Mononuclear cell (primary cell): Measurements from ENCODE around the gene HSD11B1L. TPM values are rescaled to one million over a fixed set of nuclear protein-coding genes. Genes with fewer than 3 reads are reported as not detected.
"Not testable (repeated sequence)": the region's sequence is repeated elsewhere in the genome, so short reads cannot be mapped to it uniquely, and the experiment has no call there.

Source experiments
- H3K27me3 ChIP-seq: 2 replicates; pipeline ENCODE4 v1.6.0; 2011; ENCODE audit warnings: low read length, control low read depth; ENCODE audit not compliant: insufficient read depth
- H3K4me1 ChIP-seq: 2 replicates; pipeline ENCODE4 v1.5.1; 2011; ENCODE audit warnings: mild to moderate bottlenecking, low read length, control low read depth; ENCODE audit not compliant: insufficient read depth
- H3K4me3 ChIP-seq: 2 replicates; pipeline ENCODE4 v1.5.1; 2011; ENCODE audit warnings: mild to moderate bottlenecking, low read length, moderate library complexity
- H3K9me3 ChIP-seq: 2 replicates; pipeline ENCODE4 v1.5.1; 2011; ENCODE audit warnings: low read depth, mild to moderate bottlenecking, control low read depth, low read length
- total RNA-seq: library from RNA; depleted of rRNA; stranded (reverse); fragments of >200 nt; gene quantifications from one replicate; pipeline ENCODE4 v1.2.3, GENCODE V29; 2012

The HSD11B1L gene
- total RNA-seq, 1 donor = 3.5 TPM

DNA sequence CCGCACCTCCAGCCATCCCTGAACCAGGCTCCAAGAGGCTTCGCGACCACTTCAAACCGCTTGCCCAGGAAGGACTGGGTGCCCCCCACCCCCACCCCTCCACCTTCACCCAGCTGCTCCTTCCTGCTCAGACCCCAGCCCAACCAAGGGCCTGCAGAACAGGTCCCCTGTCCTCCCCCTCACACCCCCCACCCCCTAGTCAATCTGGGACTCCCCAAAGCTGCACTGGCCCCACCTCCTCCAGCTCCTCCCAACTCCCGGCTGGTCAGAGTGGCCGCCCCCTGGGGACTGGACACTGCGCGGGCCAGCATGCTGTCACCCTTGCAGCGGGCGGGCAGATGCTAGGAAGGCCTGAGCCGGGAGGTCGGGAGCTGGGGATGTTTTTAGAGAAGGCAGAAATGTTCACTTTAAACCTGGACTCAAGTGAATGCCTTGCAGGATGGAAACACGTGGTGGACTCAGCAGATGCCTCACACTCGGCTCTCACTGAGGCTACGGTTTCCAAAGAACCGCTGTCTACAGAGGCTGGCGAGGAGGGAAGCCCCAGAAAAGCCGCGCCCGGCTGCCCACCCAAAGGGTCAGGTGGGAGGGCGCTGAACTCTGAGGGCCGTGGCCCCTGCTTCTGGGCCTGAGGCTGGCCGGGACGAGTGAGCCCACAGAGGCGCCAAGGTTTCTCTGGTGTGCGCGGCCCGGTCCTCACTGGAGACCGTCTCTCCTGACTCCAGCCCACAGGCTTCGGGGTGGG is 17.2 kb downstream of the HSD11B1L start:
- no peaks in the 10 kb centered on the region for H3K4me1 ChIP-seq
- no peaks in the 10 kb centered on the region for H3K9me3 ChIP-seq
- H3K27me3 ChIP-seq = no peaks in the 10 kb centered on the region
- H3K4me3 ChIP-seq = no peak overlapping the region

- H3K9me3 ChIP-seq = no peaks in the 10 kb centered on the region
- H3K4me1 ChIP-seq = no peaks in the 10 kb centered on the region
- H3K4me3 ChIP-seq = no peak overlapping the region
- no peaks in the 10 kb centered on the region for H3K27me3 ChIP-seq
These were observed 18.0 kb downstream of the HSD11B1L start for GRCh38 chr19:5698635-5699422.

DNA sequence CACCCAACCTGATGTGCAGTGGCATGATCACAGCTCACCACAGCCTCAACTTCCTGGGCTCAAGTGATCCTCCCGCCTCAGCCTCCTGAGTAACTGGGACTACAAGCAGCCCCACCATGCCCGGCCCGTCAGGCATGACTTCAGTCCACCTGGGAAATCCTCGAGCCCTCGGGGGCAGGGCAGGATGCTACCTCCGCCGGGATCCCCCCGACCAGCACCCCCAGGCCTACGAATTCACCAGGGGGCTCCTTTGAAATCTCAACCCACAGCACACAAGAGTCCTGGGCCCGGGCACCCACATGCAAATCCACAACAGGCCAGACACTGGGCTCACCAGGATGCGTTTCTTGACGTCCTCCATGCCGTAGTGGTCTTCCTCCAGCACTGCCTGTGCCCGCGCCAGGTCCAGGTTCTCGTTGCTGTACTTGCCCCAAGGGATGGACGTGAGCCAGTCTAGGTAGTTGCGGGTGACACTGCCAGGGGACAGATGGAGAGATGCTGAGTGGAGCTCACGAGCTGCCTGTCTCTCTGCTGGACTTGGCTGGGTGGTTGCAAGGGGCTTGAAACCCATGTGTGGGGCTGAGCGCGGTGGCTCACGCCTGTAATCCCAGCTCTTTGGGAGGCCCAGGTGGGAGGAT is 19.7 kb downstream of the HSD11B1L start:
- no peaks in the 10 kb centered on the region for H3K4me1 ChIP-seq
- no peaks in the 10 kb centered on the region for H3K27me3 ChIP-seq

GRCh38 chr19:5702053-5702410 is 21.2 kb downstream of the HSD11B1L start:
- H3K4me1 ChIP-seq, H3K27me3 ChIP-seq, H3K9me3 ChIP-seq, H3K4me3 ChIP-seq: not testable (repeated sequence)

More for the DNA sequence above, 19.7 kb downstream of the HSD11B1L start:
- H3K9me3 ChIP-seq = no peaks in the 10 kb centered on the region
- H3K4me3 ChIP-seq = no peak overlapping the region

GRCh38 chr19:5703819-5704818 is 23.3 kb downstream of the HSD11B1L start:
- Histone ChIP-seq H3K4me1 (no peaks in the 10 kb centered on the region), H3K4me3 (no peak overlapping the region), H3K27me3 (no peaks in the 10 kb centered on the region), H3K9me3 (no peaks in the 10 kb centered on the region)

- H3K4me3 ChIP-seq = no peak overlapping the region
- H3K9me3 ChIP-seq = no peaks in the 10 kb centered on the region
- H3K27me3 ChIP-seq = no peaks in the 10 kb centered on the region
- H3K4me1 ChIP-seq = no peaks in the 10 kb centered on the region
These were observed 24.7 kb downstream of the HSD11B1L start for GRCh38 chr19:5705552-5705951.

DNA sequence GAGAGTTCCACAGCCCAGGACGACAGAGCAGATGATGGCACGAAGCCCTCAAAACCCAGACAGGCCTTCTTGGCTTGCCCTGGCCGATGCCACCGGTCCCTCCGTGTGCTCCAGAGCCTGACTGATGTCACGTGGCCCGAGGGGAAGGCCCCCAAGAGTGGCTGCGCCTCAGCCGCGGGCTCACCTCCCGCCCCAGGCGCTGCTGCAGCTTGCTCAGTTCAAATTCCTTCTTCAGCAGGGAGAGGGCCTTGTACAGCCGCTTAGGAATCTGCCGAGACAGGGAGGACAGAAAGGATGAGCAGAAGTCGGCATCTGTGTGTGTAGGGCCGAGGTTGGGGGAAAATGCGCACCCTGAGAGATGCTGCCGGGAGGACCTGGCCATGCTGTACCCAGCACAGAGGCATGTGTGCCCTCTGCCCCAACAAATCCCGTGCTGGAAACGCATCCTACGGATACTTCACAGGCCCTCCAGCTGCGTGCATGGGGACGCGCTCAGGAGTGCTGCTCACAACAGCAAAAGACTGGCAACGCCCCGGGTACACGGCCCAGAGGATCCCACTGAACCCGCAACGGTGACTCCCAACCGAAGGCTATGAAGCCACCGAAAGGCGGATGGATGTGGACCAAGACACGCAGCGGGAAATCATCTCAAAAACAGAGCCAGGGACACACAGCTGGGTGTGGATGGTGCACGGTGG is 26.2 kb downstream of the HSD11B1L start:
- Histone ChIP-seq H3K4me3 (no peak overlapping the region), H3K9me3 (no peaks in the 10 kb centered on the region), H3K4me1 (no peaks in the 10 kb centered on the region), H3K27me3 (no peaks in the 10 kb centered on the region)

- Histone ChIP-seq H3K4me1 (no peaks in the 10 kb centered on the region), H3K4me3 (no peak overlapping the region), H3K27me3 (no peaks in the 10 kb centered on the region), H3K9me3 (no peaks in the 10 kb centered on the region)
These were observed 27.0 kb downstream of the HSD11B1L start for GRCh38 chr19:5707576-5708575.

DNA sequence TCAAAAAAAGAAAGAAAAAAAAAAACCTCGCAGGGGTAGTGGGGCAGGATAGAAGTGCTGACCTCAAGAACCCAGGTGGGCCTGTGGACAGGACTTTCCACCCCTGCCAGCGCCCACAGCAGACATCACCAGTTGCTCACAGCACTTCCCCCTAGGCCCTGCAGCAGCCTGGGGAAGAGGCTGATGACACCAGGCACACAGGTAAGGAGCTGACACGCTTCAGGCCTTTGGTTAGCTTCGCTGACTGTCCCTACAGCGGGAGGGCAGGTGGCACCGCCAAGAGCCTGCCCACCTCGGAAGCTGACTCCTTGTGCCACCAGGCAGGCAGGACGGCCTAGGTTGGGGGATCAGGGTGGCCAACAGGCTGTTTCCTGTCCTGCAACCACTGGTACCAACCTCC is 30.2 kb downstream of the HSD11B1L start:
- no peak overlapping the region for H3K4me3 ChIP-seq
- no peaks in the 10 kb centered on the region for H3K9me3 ChIP-seq
- H3K4me1 ChIP-seq = no peaks in the 10 kb centered on the region
- H3K27me3 ChIP-seq = no peaks in the 10 kb centered on the region

- H3K9me3 ChIP-seq = no peaks in the 10 kb centered on the region
- no peaks in the 10 kb centered on the region for H3K27me3 ChIP-seq
- H3K4me3 ChIP-seq = no peak overlapping the region
- no peaks in the 10 kb centered on the region for H3K4me1 ChIP-seq
These were observed 30.9 kb downstream of the HSD11B1L start for GRCh38 chr19:5711713-5712161.

DNA sequence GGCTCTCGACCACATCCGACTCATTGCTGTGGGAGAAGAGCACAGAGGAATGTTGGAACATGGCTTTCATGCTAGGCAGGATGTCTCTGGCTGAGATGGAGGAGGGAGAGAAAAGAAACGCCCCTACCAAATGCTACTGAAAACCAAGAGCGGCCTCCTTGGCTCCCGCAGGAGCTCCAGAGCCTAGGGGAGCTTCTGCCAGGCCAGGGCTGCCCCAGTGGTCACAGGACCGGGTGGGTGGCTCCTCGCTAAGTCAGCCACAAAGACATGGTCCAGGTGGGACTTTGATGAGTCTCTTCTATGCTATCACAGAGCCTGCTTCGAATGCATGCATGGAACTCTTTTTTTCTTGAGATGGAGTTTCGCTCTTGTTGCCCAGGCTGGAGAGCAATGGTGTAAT is 32.4 kb downstream of the HSD11B1L start:
- Histone ChIP-seq H3K4me1 (peaks cover 7% of the 10 kb centered on the region), H3K9me3 (no peaks in the 10 kb centered on the region), H3K27me3 (no peaks in the 10 kb centered on the region), H3K4me3 (no peak overlapping the region)

- H3K9me3 ChIP-seq = no peaks in the 10 kb centered on the region
- no peaks in the 10 kb centered on the region for H3K27me3 ChIP-seq
- peaks cover 21% of the 10 kb centered on the region for H3K4me1 ChIP-seq
- no peak overlapping the region for H3K4me3 ChIP-seq
These were observed 34.0 kb downstream of the HSD11B1L start for GRCh38 chr19:5714816-5715215.
